Measurements from ENCODE around the gene EGFR.
A peak's percentile ranks its signal among the peaks of the same experiment; 100 is the strongest.

- TF ChIP-seq CTCF (IDR thresholded peaks at IDR 0.05; ENCODE audit: low read depth, low read length) (peak; percentile 66), EZH2phosphoT487 (IDR thresholded peaks at IDR 0.05; ENCODE audit: low read depth) (no peak)
These were observed 236.0 kb downstream of the EGFR start for GRCh38 chr7:55254596-55255495.
